ENCODE results near the gene STK17A. TPM values are rescaled to one million over a fixed set of nuclear protein-coding genes. Genes with fewer than 3 reads are reported as not detected.
A peak's percentile ranks its signal among the peaks of the same experiment; 100 is the strongest.

STK17A gene
- total RNA-seq, 1 donor from 2014 or later: 16.7 TPM

DNA sequence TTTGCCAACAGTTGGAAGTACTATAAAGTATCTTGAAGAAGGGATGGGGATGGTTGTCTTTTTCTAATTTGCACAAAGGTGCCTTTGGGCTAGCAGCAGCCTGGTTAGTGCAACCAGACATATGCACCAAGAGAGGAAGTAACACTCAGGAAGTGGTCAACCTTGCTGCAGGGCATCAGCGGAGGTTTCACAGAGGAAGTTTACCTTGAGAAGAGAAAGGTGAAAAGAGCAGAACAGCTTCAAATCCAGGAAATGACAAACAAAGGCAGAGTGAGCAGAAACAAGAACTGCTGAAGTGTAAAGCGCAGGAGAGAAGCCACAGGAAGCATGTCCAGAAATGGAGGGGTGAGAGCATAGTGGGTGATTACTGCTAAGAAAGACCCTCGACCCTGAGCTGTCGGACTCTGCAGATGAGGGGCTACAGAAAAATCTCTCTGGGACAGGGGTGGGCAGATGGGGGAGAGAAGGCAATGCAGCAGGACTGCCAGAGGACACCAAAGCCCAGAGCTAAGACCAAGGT is 66.9 kb downstream of the STK17A start:
- Histone ChIP-seq H3K9me3 (no peaks in the 10 kb centered on the region), H3K4me1 (peaks cover 73% of the 10 kb centered on the region), H3K27me3 (no peaks in the 10 kb centered on the region), H3K27ac (peak overlapping the region; percentile 92), H3K36me3 (no peaks in the 10 kb centered on the region), H3K4me3 (no peak overlapping the region)
- DNase-seq (ENCODE audit: extremely low spot score in 2 of 2): no peak
- intact Hi-C loops (cut with DNase I): loop anchor here (10.0 kb wide), 1 partner anchor 65 kb away; the partner anchor contains the start of gene STK17A
- TF ChIP-seq, protein P1, sequence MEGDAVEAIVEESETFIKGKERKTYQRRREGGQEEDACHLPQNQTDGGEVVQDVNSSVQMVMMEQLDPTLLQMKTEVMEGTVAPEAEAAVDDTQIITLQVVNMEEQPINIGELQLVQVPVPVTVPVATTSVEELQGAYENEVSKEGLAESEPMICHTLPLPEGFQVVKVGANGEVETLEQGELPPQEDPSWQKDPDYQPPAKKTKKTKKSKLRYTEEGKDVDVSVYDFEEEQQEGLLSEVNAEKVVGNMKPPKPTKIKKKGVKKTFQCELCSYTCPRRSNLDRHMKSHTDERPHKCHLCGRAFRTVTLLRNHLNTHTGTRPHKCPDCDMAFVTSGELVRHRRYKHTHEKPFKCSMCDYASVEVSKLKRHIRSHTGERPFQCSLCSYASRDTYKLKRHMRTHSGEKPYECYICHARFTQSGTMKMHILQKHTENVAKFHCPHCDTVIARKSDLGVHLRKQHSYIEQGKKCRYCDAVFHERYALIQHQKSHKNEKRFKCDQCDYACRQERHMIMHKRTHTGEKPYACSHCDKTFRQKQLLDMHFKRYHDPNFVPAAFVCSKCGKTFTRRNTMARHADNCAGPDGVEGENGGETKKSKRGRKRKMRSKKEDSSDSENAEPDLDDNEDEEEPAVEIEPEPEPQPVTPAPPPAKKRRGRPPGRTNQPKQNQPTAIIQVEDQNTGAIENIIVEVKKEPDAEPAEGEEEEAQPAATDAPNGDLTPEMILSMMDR (IDR thresholded peaks at IDR 0.05): no peak
- no peak for TF ChIP-seq POLR2A (IDR thresholded peaks at IDR 0.05)
- TF ChIP-seq POLR2AphosphoS5 (IDR thresholded peaks at IDR 0.05; ENCODE audit: insufficient read depth in 1 of 2, low read depth in 1 of 2): no peak

DNA sequence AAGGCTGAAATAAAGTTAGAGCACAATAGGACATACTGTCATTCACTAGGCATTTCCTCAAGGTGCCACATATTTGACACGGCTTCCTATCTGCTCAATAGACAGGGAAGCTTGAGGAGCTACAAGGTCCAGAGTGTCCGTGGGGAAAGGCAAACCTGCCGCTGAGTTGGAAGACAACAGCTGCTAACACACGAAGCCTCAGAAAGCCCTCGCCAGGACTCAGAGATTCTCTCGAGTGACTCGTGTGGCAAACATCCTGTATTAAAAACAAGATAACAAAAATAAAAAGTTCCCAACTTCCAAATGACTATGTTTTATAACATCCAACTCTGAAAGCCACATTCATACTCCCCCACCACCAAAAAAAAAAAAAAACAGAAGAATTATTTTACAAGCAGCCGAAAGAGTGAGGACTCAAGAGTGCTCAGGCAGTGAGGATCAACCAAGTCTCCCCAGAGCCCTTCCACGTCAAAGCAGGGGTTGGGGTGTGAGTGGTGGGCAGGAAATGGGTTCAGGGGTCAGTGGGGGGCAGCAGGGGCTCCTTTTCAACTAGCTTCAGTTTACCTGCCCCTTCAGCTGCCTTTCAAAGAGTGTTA is 67.6 kb downstream of the STK17A start:
- Histone ChIP-seq H3K4me1 (peaks cover 67% of the 10 kb centered on the region), H3K9me3 (no peaks in the 10 kb centered on the region), H3K4me3 (peak overlapping the region in 1 of 2 donors; percentile 18), H3K36me3 (no peaks in the 10 kb centered on the region), H3K27ac (peak overlapping the region; percentile 92), H3K27me3 (no peaks in the 10 kb centered on the region)
- no peak for TF ChIP-seq POLR2A (IDR thresholded peaks at IDR 0.05)
- no peak for TF ChIP-seq POLR2AphosphoS5 (IDR thresholded peaks at IDR 0.05; ENCODE audit: insufficient read depth in 1 of 2, low read depth in 1 of 2)
- TF ChIP-seq, protein P1 (IDR thresholded peaks at IDR 0.05): no peak
- no peak for DNase-seq (ENCODE audit: extremely low spot score in 2 of 2)
- intact Hi-C loops (cut with DNase I): no loop called here

DNA sequence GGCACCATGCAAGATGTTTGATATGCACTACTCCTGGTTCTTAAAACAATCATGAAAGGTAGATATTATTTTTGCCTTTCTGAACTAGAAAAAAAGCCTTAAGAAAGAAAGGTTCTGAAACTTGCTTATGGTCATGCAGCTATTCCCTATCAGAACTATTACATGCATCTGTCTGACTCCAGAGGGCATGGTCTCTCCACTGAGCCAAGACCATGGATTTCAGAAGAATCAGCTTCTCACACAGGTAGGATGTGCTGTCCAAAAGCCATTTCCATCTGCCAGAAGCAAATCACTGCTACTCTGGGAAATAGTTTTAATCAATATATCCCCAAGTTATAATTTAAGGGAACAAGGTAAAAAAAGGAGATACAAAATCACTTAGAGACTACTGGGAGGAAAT is 69.5 kb downstream of the STK17A start:
- intact Hi-C loops (cut with DNase I): no loop called here
- no peak for DNase-seq (ENCODE audit: extremely low spot score in 2 of 2)
- H3K4me1 ChIP-seq: peaks cover 49% of the 10 kb centered on the region
- no peaks in the 10 kb centered on the region for H3K9me3 ChIP-seq
- no peak overlapping the region for H3K27ac ChIP-seq
- no peaks in the 10 kb centered on the region for H3K27me3 ChIP-seq
- no peak for TF ChIP-seq POLR2A (IDR thresholded peaks at IDR 0.05)
- TF ChIP-seq POLR2AphosphoS5 (IDR thresholded peaks at IDR 0.05; ENCODE audit: insufficient read depth in 1 of 2, low read depth in 1 of 2): no peak
- TF ChIP-seq, protein P1 (IDR thresholded peaks at IDR 0.05): no peak
- no peak overlapping the region for H3K4me3 ChIP-seq
- no peaks in the 10 kb centered on the region for H3K36me3 ChIP-seq

DNA sequence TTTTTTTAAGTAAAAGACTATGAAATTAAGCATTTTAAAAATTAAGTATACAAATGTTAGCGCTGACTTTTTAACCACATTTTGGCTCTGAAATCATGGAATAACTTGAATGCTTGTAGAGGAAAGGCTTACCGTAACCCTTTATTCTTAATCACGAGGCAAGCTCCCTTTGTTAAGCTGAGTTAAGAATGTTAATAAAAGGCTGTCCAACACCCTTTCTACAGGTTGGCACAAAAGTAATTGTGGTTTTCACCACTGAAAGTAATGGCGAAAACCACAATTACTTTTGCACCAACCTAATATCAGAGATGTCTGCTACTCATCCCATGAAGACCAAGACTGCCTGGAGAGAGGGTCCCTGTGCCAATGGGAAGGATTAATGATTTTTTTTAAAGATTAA is 70.6 kb downstream of the STK17A start:
- TF ChIP-seq, protein P1 (IDR thresholded peaks at IDR 0.05): no peak
- no peak for DNase-seq (ENCODE audit: extremely low spot score in 2 of 2)
- H3K27ac ChIP-seq: no peak overlapping the region
- intact Hi-C loops (cut with DNase I): no loop called here
- no peaks in the 10 kb centered on the region for H3K36me3 ChIP-seq
- no peaks in the 10 kb centered on the region for H3K27me3 ChIP-seq
- no peaks in the 10 kb centered on the region for H3K9me3 ChIP-seq
- no peak overlapping the region for H3K4me3 ChIP-seq
- peaks cover 39% of the 10 kb centered on the region for H3K4me1 ChIP-seq

DNA sequence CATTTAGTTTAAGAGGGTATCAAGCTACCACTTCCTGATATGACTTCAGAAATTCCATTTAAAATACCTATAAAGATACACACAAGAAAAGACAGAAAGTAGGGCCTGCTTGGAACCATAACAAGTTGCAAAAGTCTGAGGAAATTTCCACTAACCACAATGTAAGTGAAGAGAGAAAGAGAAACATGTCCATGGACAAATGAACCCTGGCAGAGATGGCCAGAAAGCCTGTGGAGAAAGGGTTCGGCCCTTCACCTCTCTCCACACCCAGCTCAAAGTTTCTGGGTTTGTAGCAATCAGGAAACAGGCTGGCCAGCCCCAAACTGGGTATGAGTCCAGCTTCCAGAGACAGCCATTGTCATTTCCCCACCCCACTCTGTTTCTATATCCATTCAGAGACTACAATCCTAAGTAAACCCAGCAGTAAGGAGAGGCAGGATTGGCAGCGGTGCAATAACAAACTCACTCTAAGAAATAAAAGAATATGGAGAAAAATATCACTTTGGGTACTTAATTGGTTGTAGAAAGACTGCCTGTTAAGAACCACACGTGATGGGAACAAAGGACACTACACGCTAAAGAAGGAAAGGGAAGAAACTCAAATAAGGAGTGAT is 71.1 kb downstream of the STK17A start:
- no peaks in the 10 kb centered on the region for H3K27me3 ChIP-seq
- H3K9me3 ChIP-seq: no peaks in the 10 kb centered on the region
- H3K27ac ChIP-seq: no peak overlapping the region
- H3K36me3 ChIP-seq: no peaks in the 10 kb centered on the region
- peaks cover 34% of the 10 kb centered on the region for H3K4me1 ChIP-seq
- TF ChIP-seq POLR2AphosphoS5 (IDR thresholded peaks at IDR 0.05; ENCODE audit: insufficient read depth in 1 of 2, low read depth in 1 of 2): no peak
- no peak for TF ChIP-seq POLR2A (IDR thresholded peaks at IDR 0.05)
- TF ChIP-seq, protein P1 (IDR thresholded peaks at IDR 0.05): no peak
- no peak overlapping the region for H3K4me3 ChIP-seq
- no peak for DNase-seq (ENCODE audit: extremely low spot score in 2 of 2)
- intact Hi-C loops (cut with DNase I): no loop called here
